Hematopoietic multipotent progenitor cell treated with erythropoietin and hydrocortisone succinate and interleukin-3 and kit ligand, for 17 days (in vitro differentiated cells): ENCODE measurements around the gene CEP41.
"Not testable (repeated sequence)": the region's sequence is repeated elsewhere in the genome, so short reads cannot be mapped to it uniquely, and the experiment has no call there.

ENCODE experiments used
- DNase-seq: peaks from one replicate; pipeline ENCODE4 v3.0.0-alpha.2; 2015; ENCODE audit warnings: low spot score

Gene CEP41

GRCh38 chr7:130387628-130388403 lies 53.0 kb downstream of the CEP41 start:
- DNase-seq: no peak

- DNase-seq: no peak
Observed at GRCh38 chr7:130387306-130387627, 53.5 kb downstream of the CEP41 start.

- no peak for DNase-seq
Observed at GRCh38 chr7:130386876-130387275, 53.9 kb downstream of the CEP41 start.

GRCh38 chr7:130385600-130386066 lies 55.2 kb downstream of the CEP41 start:
- no peak for DNase-seq

GRCh38 chr7:130384841-130385599 lies 55.8 kb downstream of the CEP41 start:
- no peak for DNase-seq

GRCh38 chr7:130384371-130384801 lies 56.4 kb downstream of the CEP41 start:
- DNase-seq: no peak

GRCh38 chr7:130383187-130383980 lies 57.4 kb downstream of the CEP41 start:
- DNase-seq: no peak

- DNase-seq: no peak
Observed at GRCh38 chr7:130381468-130382312, 59.1 kb downstream of the CEP41 start.

GRCh38 chr7:130380861-130381455 lies 59.9 kb downstream of the CEP41 start:
- DNase-seq: no peak

GRCh38 chr7:130379921-130380860 lies 60.6 kb downstream of the CEP41 start, which contains the start of gene CPA1:
Gene CPA1, plus strand, starts transcription at chr7:130380494. Its CDS starts 27 bp downstream, at chr7:130380521.
- no peak for DNase-seq

- no peak for DNase-seq
Observed at GRCh38 chr7:130379532-130379920, 61.3 kb downstream of the CEP41 start.

GRCh38 chr7:130379019-130379418 lies 61.8 kb downstream of the CEP41 start:
- no peak for DNase-seq

- no peak for DNase-seq
Observed at GRCh38 chr7:130377178-130377577, 63.6 kb downstream of the CEP41 start.

- DNase-seq: not testable (repeated sequence)
Observed at GRCh38 chr7:130376461-130376860, 64.4 kb downstream of the CEP41 start.

- no peak for DNase-seq
Observed at GRCh38 chr7:130374507-130374906, 66.3 kb downstream of the CEP41 start.

- DNase-seq: no peak
Observed at GRCh38 chr7:130372402-130373165, 68.2 kb downstream of the CEP41 start.

- no peak for DNase-seq
Observed at GRCh38 chr7:130371046-130371445, 69.8 kb downstream of the CEP41 start.

- no peak for DNase-seq
Observed at GRCh38 chr7:130369831-130370550, 70.8 kb downstream of the CEP41 start.
